ENCODE measurements around the gene PRDM5. TPM values are rescaled to one million over a fixed set of nuclear protein-coding genes. Genes with fewer than 3 reads are reported as not detected.

Gene PRDM5
- total RNA-seq, 1 donor from 2014 or later = 7.3 TPM

- DNase-seq (ENCODE audit: low read depth) = peak; percentile 21
- Histone ChIP-seq H3K4me3 (ENCODE audit: low read depth, low read length) (no peak overlapping the region), H3K36me3 (ENCODE audit: control insufficient read depth, insufficient read depth, low read length) (no peaks in the 10 kb centered on the region), H3K27me3 (ENCODE audit: control insufficient read depth, insufficient read depth, low read length) (no peaks in the 10 kb centered on the region)
- TF ChIP-seq CTCF (IDR thresholded peaks at IDR 0.05; ENCODE audit: insufficient read depth, low read length, poor library complexity, severe bottlenecking) = no peak
Observed at GRCh38 chr4:120694973-120695372, 227.6 kb downstream of the PRDM5 start.

- no peaks in the 10 kb centered on the region for H3K27me3 ChIP-seq (ENCODE audit: control insufficient read depth, insufficient read depth, low read length)
- no peaks in the 10 kb centered on the region for H3K36me3 ChIP-seq (ENCODE audit: control insufficient read depth, insufficient read depth, low read length)
- no peak for TF ChIP-seq CTCF (IDR thresholded peaks at IDR 0.05; ENCODE audit: insufficient read depth, low read length, poor library complexity, severe bottlenecking)
- DNase-seq (ENCODE audit: low read depth) = no peak
- no peak overlapping the region for H3K4me3 ChIP-seq (ENCODE audit: low read depth, low read length)
Observed at GRCh38 chr4:120693816-120694215, 228.7 kb downstream of the PRDM5 start.

GRCh38 chr4:120692964-120693363 lies 229.6 kb downstream of the PRDM5 start:
- Histone ChIP-seq H3K4me3 (ENCODE audit: low read depth, low read length) (no peak overlapping the region), H3K27me3 (ENCODE audit: control insufficient read depth, insufficient read depth, low read length) (no peaks in the 10 kb centered on the region), H3K36me3 (ENCODE audit: control insufficient read depth, insufficient read depth, low read length) (no peaks in the 10 kb centered on the region)
- no peak for TF ChIP-seq CTCF (IDR thresholded peaks at IDR 0.05; ENCODE audit: insufficient read depth, low read length, poor library complexity, severe bottlenecking)
- peak; percentile 48 for DNase-seq (ENCODE audit: low read depth)

- no peaks in the 10 kb centered on the region for H3K36me3 ChIP-seq (ENCODE audit: control insufficient read depth, insufficient read depth, low read length)
- no peak for DNase-seq (ENCODE audit: low read depth)
Observed at GRCh38 chr4:120691536-120691935, 231.0 kb downstream of the PRDM5 start.

GRCh38 chr4:120691106-120691505 lies 231.4 kb downstream of the PRDM5 start:
- TF ChIP-seq CTCF (IDR thresholded peaks at IDR 0.05; ENCODE audit: insufficient read depth, low read length, poor library complexity, severe bottlenecking) = no peak
- Histone ChIP-seq H3K36me3 (ENCODE audit: control insufficient read depth, insufficient read depth, low read length) (no peaks in the 10 kb centered on the region), H3K4me3 (ENCODE audit: low read depth, low read length) (no peak overlapping the region), H3K27me3 (ENCODE audit: control insufficient read depth, insufficient read depth, low read length) (no peaks in the 10 kb centered on the region)
- DNase-seq (ENCODE audit: low read depth) = no peak

More at GRCh38 chr4:120691536-120691935, 231.0 kb downstream of the PRDM5 start:
- TF ChIP-seq CTCF (IDR thresholded peaks at IDR 0.05; ENCODE audit: insufficient read depth, low read length, poor library complexity, severe bottlenecking) = no peak
- no peak overlapping the region for H3K4me3 ChIP-seq (ENCODE audit: low read depth, low read length)
- H3K27me3 ChIP-seq (ENCODE audit: control insufficient read depth, insufficient read depth, low read length) = no peaks in the 10 kb centered on the region

GRCh38 chr4:120688791-120689190 lies 233.7 kb downstream of the PRDM5 start:
- H3K27me3 ChIP-seq (ENCODE audit: control insufficient read depth, insufficient read depth, low read length) = no peaks in the 10 kb centered on the region
- H3K36me3 ChIP-seq (ENCODE audit: control insufficient read depth, insufficient read depth, low read length) = no peaks in the 10 kb centered on the region
- H3K4me3 ChIP-seq (ENCODE audit: low read depth, low read length) = no peak overlapping the region
- DNase-seq (ENCODE audit: low read depth) = no peak
- no peak for TF ChIP-seq CTCF (IDR thresholded peaks at IDR 0.05; ENCODE audit: insufficient read depth, low read length, poor library complexity, severe bottlenecking)
